ENCODE results near the gene IFT27.
A peak's percentile ranks its signal among the peaks of the same experiment; 100 is the strongest.

The IFT27 gene

DNA sequence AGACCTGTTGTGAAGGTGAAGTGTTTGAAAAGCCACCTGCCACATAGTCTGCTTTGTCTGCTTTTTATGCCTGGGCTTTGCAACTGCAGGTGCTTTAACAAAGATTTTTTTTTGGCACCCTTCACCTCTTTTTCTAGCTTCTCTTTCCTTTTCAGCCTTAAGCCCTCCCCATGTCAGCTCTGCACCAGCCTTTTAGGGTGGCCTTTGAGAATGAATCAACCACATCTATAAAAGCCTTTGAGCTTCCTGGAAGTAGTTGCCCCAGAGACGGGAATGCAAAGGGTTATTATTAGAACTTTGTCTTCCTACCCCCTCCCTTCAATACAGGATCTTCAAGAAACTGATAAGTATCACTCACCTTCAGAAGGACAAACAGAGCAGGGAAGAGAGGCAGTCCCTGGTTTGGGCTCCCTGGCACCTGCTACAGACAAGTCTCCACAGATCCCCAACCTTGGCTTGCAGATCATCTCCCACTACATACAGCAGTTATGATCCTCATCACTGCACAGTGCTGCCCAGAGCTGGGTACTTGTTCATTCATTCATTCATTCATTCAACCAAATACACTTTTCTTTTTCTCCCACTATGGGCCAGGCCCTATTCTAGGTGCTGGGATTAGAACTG is 32.9 kb upstream of the IFT27 start:
- H3K27me3 Mint-ChIP-seq: peaks cover 5% of the 10 kb centered on the region
- H3K9me3 Mint-ChIP-seq (ENCODE audit: low read depth): no peaks in the 10 kb centered on the region
- H3K36me3 Mint-ChIP-seq: no peaks in the 10 kb centered on the region
- H3K4me3 Mint-ChIP-seq: peak overlapping the region; percentile 30
- no peak overlapping the region for H3K27ac Mint-ChIP-seq
- peaks cover 21% of the 10 kb centered on the region for H3K4me1 Mint-ChIP-seq (ENCODE audit: low read depth)

DNA sequence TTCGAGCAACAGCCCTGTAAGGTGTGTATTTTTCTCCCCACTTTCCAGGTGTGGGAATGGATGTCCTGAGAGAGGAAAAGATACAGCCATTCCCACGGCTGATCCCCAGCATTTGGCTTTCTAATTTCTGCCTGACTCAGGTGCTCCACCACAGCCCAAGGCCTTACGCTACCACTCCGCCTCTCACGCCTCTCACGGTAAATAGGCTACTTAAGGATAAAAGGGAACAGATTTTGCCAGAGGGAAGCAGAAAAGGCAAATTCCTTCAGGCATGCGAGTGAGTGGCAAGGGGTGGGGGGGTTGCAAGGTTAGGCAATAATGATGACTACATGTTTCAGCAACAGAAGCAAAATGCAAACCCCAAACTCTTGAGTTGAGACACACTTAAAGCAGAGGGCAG is 31.7 kb upstream of the IFT27 start:
- Mint-ChIP-seq H3K4me1 (ENCODE audit: low read depth) (peaks cover 21% of the 10 kb centered on the region), H3K27ac (no peak overlapping the region), H3K27me3 (no peaks in the 10 kb centered on the region), H3K9me3 (ENCODE audit: low read depth) (no peaks in the 10 kb centered on the region), H3K4me3 (no peak overlapping the region), H3K36me3 (no peaks in the 10 kb centered on the region)

DNA sequence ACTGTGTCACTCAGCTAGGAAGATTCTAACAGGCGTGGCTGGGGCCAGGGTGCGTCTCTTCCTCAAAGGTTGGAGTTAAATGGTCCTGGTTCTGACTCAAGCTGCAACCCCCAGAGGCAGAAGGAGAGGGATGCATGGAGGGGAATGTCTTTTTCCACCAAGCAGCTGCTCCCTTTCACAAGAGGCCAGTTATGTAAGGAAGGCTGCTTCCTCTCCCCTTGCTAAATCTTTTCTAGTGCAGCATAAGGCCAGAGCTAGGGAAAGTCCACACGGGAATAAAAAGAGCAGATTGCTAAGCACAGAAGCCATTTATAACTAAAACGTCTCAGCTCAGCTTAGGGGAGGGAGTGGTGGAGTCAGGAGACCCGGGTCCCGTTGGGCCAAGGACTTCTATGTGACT is 30.9 kb upstream of the IFT27 start:
- peaks cover 21% of the 10 kb centered on the region for H3K4me1 Mint-ChIP-seq (ENCODE audit: low read depth)
- no peak overlapping the region for H3K27ac Mint-ChIP-seq
- H3K36me3 Mint-ChIP-seq: no peaks in the 10 kb centered on the region
- no peaks in the 10 kb centered on the region for H3K27me3 Mint-ChIP-seq
- H3K9me3 Mint-ChIP-seq (ENCODE audit: low read depth): no peaks in the 10 kb centered on the region
- no peak overlapping the region for H3K4me3 Mint-ChIP-seq

DNA sequence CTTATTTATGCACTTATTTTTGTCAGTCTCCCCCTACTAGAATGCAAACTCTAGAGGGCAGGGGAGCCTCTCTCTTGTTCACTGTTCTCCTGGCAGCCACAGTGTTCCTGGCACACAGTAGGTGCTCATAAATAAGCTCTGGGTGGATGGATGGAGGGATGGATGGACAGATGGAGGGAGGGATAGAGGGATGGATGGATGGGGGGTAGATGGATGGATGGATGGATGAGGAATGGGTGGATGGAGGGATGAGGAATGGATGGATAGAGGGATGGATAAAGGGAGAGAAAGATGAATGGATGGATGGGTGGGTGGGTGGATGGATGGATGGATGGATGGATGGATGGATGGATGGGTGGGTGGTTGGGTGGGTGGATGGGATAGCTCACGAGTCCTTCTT is 27.4 kb upstream of the IFT27 start:
- no peaks in the 10 kb centered on the region for H3K9me3 Mint-ChIP-seq (ENCODE audit: low read depth)
- no peak overlapping the region for H3K27ac Mint-ChIP-seq
- H3K4me1 Mint-ChIP-seq (ENCODE audit: low read depth): peaks cover 13% of the 10 kb centered on the region
- H3K27me3 Mint-ChIP-seq: peaks cover 2% of the 10 kb centered on the region
- H3K36me3 Mint-ChIP-seq: no peaks in the 10 kb centered on the region
- H3K4me3 Mint-ChIP-seq: no peak overlapping the region

DNA sequence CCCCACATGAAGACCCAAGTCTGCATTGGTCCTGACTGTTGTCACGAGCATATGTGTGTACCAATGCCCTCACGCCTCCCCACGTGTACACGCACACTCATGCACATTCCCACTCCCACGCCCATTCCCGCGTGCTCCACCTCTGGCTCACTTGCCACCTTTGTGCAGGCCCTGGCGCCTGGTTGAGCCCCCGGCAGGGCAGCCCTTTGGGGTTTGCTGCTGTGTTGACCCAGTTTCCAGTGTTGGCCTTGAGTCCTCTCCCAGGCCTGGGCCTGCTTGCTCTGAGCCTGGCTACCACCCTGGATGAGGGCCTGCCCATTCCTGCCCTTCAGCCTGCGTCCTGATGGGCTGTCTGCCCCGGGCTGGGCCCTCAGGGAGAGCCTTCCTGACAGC is 22.8 kb upstream of the IFT27 start:
- H3K27ac Mint-ChIP-seq: no peak overlapping the region
- H3K27me3 Mint-ChIP-seq: peaks cover 5% of the 10 kb centered on the region
- no peaks in the 10 kb centered on the region for H3K9me3 Mint-ChIP-seq (ENCODE audit: low read depth)
- no peaks in the 10 kb centered on the region for H3K4me1 Mint-ChIP-seq (ENCODE audit: low read depth)
- no peak overlapping the region for H3K4me3 Mint-ChIP-seq
- no peaks in the 10 kb centered on the region for H3K36me3 Mint-ChIP-seq

DNA sequence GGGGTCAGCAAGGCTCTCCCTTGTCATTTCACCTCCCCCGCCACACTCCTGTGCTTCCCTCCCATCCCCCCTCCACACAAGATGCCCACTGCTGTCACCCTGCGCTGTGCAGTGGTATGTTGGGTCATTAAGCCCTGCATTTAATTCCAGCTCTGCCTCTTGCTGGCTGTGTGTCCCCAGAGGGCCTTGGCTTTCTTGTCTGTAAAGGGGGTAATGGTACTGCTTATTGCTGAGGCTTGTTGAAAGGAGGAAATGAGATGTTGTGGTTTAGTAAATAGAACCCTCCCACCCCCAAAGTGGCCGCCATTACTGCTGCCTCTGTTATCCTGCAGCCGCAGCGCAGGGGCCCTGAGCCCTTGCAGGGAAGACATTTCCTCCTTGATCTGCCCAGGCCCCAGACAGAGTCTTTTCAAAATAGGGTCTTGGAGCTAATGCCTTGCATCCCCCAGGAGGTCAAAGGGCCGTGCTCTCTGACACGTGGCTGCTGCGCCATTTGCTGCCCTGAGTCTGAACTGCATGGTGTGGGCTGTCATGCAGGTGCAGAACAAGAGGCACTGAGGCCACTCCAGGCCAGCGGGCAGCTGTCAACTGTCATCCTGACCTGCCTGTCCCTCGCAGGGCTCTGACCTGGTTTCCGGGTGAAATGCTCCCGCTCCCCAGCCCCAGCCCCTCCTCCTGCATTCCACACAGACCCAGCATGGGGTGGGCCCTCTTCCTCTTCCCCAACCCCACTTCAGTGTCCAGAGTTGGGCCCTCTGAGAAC is 22.2 kb upstream of the IFT27 start:
- Mint-ChIP-seq H3K4me3 (no peak overlapping the region), H3K27ac (no peak overlapping the region), H3K36me3 (no peaks in the 10 kb centered on the region), H3K9me3 (ENCODE audit: low read depth) (no peaks in the 10 kb centered on the region), H3K27me3 (peaks cover 5% of the 10 kb centered on the region), H3K4me1 (ENCODE audit: low read depth) (no peaks in the 10 kb centered on the region)

DNA sequence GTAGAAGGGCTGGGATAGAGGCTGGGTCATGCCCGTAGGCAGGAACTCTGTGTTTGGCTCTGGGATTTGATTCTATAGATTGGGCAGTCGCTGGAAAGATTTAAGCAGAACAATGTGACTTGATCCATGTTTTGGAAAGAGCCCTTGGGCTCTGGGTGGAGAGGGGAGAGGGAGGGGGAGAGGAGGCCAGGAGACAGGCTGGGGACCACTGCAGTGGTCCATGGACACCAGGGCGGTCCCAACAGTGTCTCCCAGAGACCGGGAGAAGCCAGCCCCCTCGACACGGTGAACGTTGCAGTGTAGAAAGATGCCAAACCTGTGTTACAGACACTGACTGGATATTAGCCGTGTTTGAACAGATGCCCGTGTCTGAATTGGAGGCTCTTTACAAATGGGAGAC is 21.5 kb upstream of the IFT27 start:
- H3K27ac Mint-ChIP-seq: no peak overlapping the region
- H3K36me3 Mint-ChIP-seq: no peaks in the 10 kb centered on the region
- H3K4me1 Mint-ChIP-seq (ENCODE audit: low read depth): no peaks in the 10 kb centered on the region
- peaks cover 5% of the 10 kb centered on the region for H3K27me3 Mint-ChIP-seq
- no peak overlapping the region for H3K4me3 Mint-ChIP-seq
- no peaks in the 10 kb centered on the region for H3K9me3 Mint-ChIP-seq (ENCODE audit: low read depth)

DNA sequence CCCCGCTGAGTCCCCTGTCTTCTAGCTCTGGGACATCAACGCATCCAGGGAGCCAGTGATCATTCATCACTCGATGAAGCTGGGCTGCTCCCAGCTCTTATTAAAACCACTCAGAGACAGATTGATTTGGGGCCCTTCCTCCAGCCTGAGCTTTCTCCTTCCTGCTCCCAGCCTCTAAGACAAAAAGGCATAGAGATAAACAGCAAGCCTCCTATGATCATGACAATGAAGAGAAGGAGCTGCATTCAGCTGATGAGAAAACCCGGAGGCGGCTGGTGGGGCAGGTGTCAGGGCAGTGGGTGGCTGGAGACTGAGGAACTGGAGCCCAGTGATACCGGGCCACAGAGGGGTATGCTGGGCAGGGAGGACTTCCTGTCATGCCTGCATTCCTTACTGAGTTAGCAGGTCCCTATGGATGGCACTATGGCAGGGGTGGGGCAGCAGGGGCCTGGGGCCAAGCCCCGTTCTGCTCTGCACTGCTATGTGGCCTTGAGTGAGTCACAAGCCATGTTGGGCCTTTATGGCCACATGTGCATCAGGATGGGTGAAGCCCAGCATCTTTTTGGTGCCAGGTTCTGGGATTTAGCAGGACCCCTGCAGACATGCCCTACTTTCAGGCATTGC is 20.7 kb upstream of the IFT27 start:
- Mint-ChIP-seq H3K4me3 (no peak overlapping the region), H3K9me3 (ENCODE audit: low read depth) (no peaks in the 10 kb centered on the region), H3K4me1 (ENCODE audit: low read depth) (no peaks in the 10 kb centered on the region), H3K36me3 (no peaks in the 10 kb centered on the region), H3K27ac (no peak overlapping the region), H3K27me3 (peaks cover 5% of the 10 kb centered on the region)

DNA sequence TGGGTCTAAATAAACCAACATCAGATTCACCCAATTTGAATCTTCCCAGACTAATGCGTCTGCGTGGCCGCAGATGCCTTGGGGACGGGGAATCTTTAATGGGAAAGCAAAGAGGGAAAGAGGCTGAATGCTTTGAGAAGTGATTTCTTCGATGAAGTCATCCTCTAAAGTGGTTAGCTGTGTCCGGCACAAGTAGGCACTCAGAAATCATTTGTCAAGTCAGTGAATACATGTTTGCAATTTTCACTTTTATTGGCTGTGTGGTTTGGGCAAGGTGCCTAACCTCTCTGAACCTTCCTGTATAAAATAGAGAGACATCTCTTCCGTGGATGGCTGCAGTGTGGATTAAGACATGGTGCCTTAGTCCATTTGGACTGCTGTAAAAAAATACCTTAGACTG is 19.7 kb upstream of the IFT27 start:
- no peaks in the 10 kb centered on the region for H3K9me3 Mint-ChIP-seq (ENCODE audit: low read depth)
- H3K4me1 Mint-ChIP-seq (ENCODE audit: low read depth): no peaks in the 10 kb centered on the region
- H3K4me3 Mint-ChIP-seq: no peak overlapping the region
- no peaks in the 10 kb centered on the region for H3K36me3 Mint-ChIP-seq
- peaks cover 5% of the 10 kb centered on the region for H3K27me3 Mint-ChIP-seq
- H3K27ac Mint-ChIP-seq: no peak overlapping the region

DNA sequence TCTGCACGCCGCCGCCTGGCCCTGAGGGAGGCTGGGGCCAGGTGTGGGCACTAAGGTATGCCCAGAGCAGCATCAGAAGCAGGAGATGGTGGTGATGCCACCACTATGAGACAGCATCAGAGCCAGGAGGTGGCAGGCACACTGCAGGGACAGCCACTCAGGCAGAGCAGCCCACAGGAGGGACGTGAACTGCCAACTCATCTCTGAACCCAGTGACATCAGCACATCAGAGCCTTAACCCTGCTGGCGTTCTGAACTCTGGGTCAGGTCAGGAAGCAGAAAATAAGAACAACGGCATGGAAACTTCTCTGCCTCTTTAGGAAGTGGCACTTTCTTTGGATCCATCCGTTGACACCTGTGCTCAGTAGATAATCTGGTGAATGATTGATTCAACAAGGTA is 14.7 kb upstream of the IFT27 start:
- Mint-ChIP-seq H3K4me1 (ENCODE audit: low read depth) (no peaks in the 10 kb centered on the region), H3K9me3 (ENCODE audit: low read depth) (no peaks in the 10 kb centered on the region), H3K27me3 (peaks cover 3% of the 10 kb centered on the region), H3K27ac (no peak overlapping the region), H3K36me3 (no peaks in the 10 kb centered on the region), H3K4me3 (no peak overlapping the region)

DNA sequence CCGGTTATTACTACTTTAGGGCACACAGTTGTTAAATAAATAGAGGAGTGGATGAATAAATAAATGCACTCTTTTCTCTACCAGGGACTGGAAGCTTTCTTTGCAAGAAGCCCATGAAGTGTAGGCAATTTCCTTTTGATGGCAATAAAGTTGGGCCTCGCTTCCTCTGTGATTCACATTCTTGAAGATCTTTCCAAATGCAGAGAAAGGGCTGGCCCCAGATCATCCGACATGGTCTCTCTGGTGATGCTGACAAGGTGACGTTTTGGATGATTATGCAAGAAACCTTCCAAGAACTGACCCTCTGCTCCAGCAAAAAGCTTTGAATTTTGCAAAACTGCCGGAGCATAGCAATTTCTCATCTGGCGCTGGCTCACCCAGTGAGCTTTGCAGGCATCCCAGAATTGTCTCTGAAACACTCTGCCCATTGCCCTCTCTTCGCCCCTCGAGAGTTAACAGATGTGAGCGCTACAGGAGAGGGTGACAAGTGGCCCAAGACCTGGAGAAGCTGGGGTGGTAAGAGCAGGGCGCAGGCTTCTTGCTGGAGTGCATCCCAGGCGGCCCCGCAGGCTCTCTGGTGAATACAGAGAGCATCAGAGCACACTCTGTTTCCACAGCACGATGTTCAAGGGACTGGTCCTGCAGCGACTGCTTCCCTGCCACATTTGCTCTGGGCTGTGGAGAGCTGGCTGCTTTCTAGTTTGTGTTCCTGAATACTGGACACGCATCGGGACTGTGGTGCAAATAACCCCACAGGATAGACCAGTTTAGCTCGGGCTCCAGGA is 11.5 kb upstream of the IFT27 start:
- Mint-ChIP-seq H3K4me1 (ENCODE audit: low read depth) (peaks cover 3% of the 10 kb centered on the region), H3K27me3 (no peaks in the 10 kb centered on the region), H3K36me3 (no peaks in the 10 kb centered on the region), H3K4me3 (no peak overlapping the region), H3K27ac (no peak overlapping the region), H3K9me3 (ENCODE audit: low read depth) (no peaks in the 10 kb centered on the region)

DNA sequence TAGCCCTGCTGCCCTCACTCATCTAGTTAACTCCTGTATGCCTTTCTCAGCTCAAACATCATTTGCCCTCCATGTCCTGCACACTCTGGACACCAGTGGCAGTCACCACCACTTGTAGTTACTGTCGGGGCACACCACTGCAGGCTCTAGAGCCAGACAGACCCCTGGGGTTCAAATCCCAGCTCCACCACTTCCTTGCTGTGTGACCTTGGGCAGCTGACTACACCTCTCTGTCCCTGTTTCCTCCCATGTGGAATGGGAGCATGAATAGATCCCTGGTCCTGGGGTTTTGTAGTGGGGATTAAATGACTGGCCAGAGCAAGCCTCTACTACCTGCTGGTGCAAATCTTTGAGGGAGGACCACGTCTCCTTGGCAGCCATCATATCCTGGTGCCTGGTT is 7.8 kb upstream of the IFT27 start:
- H3K9me3 Mint-ChIP-seq (ENCODE audit: low read depth): no peaks in the 10 kb centered on the region
- no peaks in the 10 kb centered on the region for H3K27me3 Mint-ChIP-seq
- H3K4me1 Mint-ChIP-seq (ENCODE audit: low read depth): peaks cover 14% of the 10 kb centered on the region
- no peak overlapping the region for H3K4me3 Mint-ChIP-seq
- no peaks in the 10 kb centered on the region for H3K36me3 Mint-ChIP-seq
- no peak overlapping the region for H3K27ac Mint-ChIP-seq

DNA sequence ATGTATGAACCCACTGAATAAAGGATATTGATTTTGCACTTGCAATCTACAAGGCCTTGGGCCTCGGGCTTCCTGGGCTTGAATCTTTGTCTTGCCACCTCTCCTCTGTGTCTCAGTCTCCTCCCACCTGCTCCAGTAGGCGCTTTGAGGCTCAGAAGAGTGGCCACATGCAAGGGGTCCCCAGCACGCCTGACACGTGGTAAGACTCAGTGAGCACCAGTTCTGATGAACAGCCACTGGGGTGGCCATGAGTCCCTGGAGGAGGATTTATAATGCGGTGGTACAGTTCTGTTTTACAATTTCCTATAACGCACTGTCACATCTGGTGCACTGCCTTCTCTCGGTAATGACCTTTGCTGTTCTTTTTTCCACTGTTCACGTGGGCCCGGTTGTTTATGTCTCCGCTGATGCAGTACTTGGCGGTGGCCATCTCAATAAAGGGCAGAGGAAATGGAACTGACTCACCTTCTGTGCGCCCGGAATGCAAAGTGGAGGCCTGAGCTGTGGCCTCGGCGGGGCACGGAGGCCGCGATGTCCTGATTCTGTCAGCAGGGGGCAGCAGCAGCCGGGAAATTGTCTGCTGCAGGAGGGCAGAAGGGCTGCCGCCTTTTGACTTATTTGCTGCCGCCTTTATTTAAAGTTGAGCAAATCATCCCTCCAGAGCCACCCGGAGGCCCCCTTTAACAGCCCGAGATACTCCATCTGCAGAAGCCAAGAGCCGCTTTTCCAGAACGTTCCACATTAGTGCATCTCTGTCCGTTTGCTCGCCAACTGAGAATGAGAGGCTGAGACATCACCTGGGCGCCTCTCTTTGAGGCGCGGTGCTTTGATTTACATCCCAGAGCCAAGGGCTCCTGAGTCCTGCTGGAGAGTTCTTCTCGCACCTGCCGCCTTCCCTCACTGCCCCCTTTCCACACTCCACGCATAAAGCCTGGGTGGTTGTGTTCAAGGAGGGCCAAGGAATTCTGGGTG is 6.0 kb upstream of the IFT27 start:
- peak overlapping the region; percentile 59 for H3K4me3 Mint-ChIP-seq
- no peaks in the 10 kb centered on the region for H3K36me3 Mint-ChIP-seq
- peak overlapping the region; percentile 93 for H3K27ac Mint-ChIP-seq
- H3K27me3 Mint-ChIP-seq: no peaks in the 10 kb centered on the region
- H3K9me3 Mint-ChIP-seq (ENCODE audit: low read depth): no peaks in the 10 kb centered on the region
- H3K4me1 Mint-ChIP-seq (ENCODE audit: low read depth): peaks cover 22% of the 10 kb centered on the region

DNA sequence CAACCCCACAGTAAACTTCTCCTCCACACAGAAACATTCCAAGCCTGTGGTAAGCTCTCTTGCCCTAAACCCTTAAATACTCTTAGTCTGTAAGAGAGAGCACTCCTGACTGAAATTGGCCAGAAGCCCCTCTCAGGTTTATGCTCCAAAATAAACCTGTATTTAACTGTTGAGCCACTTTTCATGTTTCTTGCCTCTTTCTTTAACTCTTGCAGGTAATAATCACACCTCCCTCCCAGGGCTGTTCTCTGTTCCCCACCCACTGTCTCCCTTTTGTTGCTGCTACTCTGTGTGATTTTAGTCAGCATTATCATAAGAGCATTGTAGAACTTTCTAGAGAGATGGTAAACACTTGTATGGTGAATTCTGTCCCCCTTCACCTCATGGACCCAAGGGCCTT is 2.1 kb upstream of the IFT27 start:
- Mint-ChIP-seq H3K27me3 (no peaks in the 10 kb centered on the region), H3K4me3 (no peak overlapping the region), H3K9me3 (ENCODE audit: low read depth) (no peaks in the 10 kb centered on the region), H3K4me1 (ENCODE audit: low read depth) (peaks cover 38% of the 10 kb centered on the region), H3K27ac (peak overlapping the region; percentile 69), H3K36me3 (no peaks in the 10 kb centered on the region)

Measured in activated naive CD8-positive, alpha-beta T cell (primary cell).